Fibroblast of the aortic adventitia (primary cell): ENCODE results near the gene ARHGAP26. TPM values are rescaled to one million over a fixed set of nuclear protein-coding genes. Genes with fewer than 3 reads are reported as not detected.

Experiments used
- DNase-seq: peaks from one replicate; pipeline ENCODE4 v3.0.0-alpha.2; 2010; ENCODE audit warnings: low read depth
- H3K4me3 ChIP-seq: 2 replicates; pipeline ENCODE4 v1.5.1; 2011; ENCODE audit warnings: low read depth, mild to moderate bottlenecking, control low read depth, low read length, moderate library complexity
- total RNA-seq: library from RNA; depleted of rRNA; stranded (reverse); fragments of >200 nt; gene quantifications from 2 replicates; pipeline ENCODE4 v1.2.3, GENCODE V29; 2012; ENCODE audit warnings: low replicate concordance
- TF ChIP-seq, protein P1 (sequence below): IDR thresholded peaks from 2 replicates; pipeline ENCODE4 v1.5.1; 2011; ENCODE audit warnings: mild to moderate bottlenecking, low read length, control low read depth, inconsistent platforms; ENCODE audit not compliant: insufficient read depth

Gene ARHGAP26
- total RNA-seq, 1 donor: 9.0 TPM

DNA sequence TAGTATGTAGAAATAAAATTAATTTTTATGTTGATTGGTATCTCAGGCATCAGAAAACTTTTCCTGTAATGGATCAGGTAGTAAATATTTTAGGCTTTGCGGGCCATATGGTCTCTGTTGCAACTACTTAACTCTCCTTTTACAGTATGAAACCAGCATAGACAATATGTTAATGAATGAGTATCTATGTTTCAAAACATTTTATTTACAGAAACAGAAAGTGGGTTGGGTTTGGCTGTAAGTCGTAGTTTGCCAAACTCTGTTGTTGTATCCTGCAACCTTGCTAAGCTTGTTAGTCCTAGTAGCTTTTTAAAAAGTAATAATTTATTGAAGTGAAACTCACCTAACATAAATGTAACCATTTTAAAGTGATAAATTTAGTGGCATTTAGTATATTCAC, 501.3 kb downstream of the ARHGAP26 start:
- no peak overlapping the region for H3K4me3 ChIP-seq
- TF ChIP-seq, protein P1, sequence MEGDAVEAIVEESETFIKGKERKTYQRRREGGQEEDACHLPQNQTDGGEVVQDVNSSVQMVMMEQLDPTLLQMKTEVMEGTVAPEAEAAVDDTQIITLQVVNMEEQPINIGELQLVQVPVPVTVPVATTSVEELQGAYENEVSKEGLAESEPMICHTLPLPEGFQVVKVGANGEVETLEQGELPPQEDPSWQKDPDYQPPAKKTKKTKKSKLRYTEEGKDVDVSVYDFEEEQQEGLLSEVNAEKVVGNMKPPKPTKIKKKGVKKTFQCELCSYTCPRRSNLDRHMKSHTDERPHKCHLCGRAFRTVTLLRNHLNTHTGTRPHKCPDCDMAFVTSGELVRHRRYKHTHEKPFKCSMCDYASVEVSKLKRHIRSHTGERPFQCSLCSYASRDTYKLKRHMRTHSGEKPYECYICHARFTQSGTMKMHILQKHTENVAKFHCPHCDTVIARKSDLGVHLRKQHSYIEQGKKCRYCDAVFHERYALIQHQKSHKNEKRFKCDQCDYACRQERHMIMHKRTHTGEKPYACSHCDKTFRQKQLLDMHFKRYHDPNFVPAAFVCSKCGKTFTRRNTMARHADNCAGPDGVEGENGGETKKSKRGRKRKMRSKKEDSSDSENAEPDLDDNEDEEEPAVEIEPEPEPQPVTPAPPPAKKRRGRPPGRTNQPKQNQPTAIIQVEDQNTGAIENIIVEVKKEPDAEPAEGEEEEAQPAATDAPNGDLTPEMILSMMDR: no peak
- no peak for DNase-seq

DNA sequence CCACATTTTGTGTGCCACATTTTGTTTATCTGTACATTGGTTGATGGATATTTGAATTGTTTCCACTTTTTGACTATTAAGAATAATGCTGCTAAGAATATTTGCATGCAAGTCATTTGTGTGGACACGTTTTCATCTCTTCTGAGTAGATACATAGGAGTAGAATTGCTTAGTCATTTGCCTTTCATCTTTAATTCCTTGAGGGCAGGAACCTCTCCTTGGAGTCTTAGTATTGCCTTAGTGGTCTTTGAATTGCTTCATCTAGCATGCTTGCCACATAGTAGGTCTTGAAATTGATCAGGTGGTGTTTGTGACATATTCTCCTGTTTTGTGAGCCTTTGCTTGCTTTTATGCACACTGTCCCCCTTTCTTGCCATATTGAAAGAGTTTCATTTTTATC, 504.8 kb downstream of the ARHGAP26 start:
- DNase-seq: no peak
- H3K4me3 ChIP-seq: no peak overlapping the region
- TF ChIP-seq, protein P1: no peak

DNA sequence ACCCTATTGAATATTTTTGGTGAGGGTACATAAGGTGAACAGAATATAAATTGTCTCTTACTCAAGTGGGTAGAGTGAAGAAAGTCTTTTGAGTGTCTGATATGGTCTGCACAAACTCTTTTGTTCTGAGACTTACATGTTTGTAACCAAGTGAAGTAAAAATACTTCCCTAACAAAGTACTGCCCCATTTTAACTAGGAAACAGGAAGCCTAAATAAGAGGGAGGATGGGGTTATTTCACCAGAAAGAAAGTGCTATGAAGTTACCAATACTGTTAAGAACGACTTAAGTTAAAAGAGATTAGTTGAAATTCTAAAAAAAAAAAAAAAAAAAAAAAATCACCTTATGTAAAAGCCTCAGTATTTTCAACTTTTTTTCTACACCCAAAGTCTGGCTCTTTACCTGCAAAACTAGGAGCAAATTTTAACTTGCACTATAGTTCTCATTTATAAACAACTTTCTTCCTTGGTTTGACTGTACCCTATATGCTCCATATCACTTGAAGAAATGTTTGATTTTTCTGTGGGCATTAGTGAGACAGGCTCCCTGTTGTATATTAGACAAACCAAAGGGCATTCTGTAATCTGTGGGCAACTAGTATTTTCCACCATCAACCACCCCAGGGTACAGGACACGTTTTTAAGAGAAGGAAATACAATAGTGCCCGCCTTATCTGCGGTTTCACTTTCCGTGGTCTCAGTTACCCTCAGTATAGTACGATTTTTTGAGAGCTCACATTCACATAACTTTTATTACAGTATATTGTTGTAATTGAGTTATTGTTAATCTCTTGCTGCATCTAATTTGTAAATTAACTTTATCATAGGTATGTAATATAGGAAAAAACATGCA, 505.6 kb downstream of the ARHGAP26 start:
- H3K4me3 ChIP-seq: no peak overlapping the region
- TF ChIP-seq, protein P1: no peak
- DNase-seq: no peak

DNA sequence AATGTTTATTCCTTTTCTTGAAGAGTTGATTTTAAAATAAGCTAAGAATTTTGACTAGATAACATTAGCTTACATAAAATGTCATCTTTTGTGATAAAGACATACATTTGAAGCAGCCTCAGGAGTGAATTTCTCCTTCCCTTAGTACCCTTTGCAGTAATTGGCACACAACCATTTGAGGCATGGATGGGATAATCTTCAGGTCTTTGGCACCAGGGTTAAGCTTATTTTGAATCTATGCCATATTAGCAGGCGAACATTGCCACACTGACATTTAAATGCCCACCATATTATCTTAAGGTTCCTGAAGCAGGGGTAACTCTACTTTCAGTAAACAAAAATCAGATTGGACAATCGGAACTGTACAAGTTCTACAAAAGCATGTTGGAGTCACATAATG, 507.4 kb downstream of the ARHGAP26 start:
- no peak overlapping the region for H3K4me3 ChIP-seq
- DNase-seq: no peak
- TF ChIP-seq, protein P1: no peak

Other genes starting within 250 kb of the ARHGAP26 start
- gene FGF1, start 84.3 kb upstream of the ARHGAP26 start, total RNA-seq: 1.2 and 3.4 TPM in 2 replicates